HG03025 (cell line): ENCODE results near the gene ZSCAN22.
"Not testable (repeated sequence)": the region's sequence is repeated elsewhere in the genome, so short reads cannot be mapped to it uniquely, and the experiment has no call there.

Source experiments
- ATAC-seq: cut with Tn5 transposase; IDR thresholded peaks from one replicate; pipeline ENCODE4 v1.9.1; 2021; ENCODE audit warnings: mild to moderate bottlenecking, moderate library complexity; ENCODE audit not compliant: unreplicated experiment, low FRiP score

Gene ZSCAN22

GRCh38 chr19:58368561-58369360, 42.0 kb downstream of the ZSCAN22 start:
- no peak for ATAC-seq

DNA sequence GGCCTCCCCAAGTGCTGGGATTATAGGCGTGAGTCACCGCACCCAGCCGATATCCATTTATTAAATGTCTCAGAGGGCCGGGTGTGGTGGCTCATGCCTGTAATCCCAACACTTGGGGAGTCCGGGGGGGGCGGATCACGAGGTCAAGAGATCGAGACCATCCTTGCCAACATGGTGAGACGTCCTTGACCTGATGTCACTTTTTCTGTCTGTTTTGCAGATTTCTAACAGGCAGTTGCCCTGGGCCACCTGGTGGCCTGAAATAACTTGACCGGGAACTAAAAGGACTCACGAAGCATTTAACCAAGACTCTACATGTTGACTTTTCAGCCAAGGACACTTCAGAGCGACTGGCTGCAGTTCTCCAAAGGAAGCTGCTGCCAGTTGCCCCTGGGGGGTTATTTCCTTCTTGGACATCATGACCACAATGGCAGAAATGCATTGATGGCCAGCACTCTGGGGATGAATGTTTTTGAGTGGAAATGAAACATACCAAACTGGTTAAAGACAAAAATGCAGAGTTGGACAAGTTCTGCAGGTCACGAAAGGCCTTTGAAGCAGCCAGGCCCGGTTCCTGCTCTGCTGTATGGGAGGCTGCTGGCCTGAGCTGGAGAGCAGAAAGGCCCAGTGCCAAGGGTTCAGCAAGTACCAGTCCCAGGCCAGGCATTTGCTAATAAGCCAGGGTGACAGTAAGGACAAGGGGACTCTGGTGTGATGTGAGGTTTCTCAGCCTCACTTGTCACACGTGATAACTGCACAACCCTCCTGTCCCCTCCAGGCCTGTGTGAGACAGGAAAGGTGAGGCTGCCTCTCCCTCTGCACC, 45.7 kb downstream of the ZSCAN22 start:
- ATAC-seq, result no peak

DNA sequence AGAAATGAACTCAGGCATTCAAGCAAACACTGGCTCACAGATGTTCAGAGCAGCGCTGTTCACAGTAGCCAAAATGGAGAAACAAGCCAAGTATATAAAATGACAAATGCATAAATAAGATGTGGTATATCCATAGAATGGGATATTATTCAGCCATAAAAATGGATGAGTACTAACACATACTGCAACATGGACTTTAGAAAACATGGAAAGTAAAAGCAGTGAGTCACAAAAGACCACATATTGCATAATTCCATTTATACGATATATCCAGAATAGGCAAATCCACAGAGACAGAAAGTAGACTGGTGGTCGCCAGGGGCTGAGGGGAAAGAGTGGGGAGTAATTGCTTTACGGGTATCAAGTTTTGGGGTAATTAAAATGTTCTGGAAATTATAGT, 47.4 kb downstream of the ZSCAN22 start:
- no peak for ATAC-seq

GRCh38 chr19:58376724-58377123, 49.9 kb downstream of the ZSCAN22 start:
- ATAC-seq, result not testable (repeated sequence)

DNA sequence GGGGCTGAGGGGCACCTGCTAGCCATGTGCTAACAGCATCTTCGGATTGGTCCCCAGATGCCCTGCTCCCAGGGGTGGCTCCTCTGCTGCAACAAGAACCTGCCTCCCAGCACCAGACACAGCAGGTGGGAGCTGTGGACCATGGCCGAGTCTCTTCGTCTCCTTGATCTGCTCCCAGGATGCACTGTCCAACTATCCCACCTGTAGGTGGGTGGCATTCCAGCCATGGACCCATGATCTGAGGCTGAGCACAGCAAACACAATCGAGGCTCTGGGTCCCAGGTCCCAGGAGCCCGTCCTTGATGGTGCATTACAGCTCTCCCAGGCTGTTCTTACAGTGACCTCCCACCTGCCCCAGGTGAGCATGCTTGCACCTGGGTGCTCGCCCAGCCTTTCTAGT, 52.5 kb downstream of the ZSCAN22 start:
- no peak for ATAC-seq

DNA sequence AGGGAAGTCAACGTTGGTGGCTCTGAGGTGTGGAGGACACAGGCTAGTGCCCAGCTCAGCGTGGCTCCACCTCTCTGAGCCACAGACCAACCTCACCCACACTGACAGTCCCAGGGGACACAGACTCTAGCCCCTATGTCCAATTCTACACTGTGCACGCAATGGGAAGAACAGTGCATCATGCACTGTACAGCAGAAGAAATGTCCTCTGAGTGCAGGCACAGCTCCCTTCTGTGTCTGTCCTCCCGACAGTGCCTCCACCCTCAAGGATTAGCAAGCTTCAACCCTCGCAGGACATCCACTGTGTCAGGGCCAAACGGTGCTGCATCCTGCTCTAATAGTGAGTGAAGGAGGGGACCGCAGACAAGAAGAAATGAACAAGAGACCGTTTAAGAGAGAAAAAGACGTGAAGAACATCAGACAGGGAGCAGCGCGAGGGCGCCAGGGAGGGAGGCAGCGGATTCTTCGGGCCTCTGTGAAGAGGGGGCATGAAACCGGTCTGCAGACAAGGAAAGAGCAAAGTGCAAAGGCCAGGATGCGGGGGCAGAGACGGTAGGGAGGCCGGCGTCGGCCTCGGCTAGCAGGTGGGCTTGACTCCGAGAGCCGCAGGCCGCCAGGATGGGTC, 53.4 kb downstream of the ZSCAN22 start:
- no peak for ATAC-seq

- ATAC-seq, result peak; percentile 71
Observed at GRCh38 chr19:58380662-58381459, 54.1 kb downstream of the ZSCAN22 start, which contains the start of gene ZNF837. Gene ZNF837, minus strand, starts transcription at chr19:58381030. Its CDS starts 11,698 bp downstream, at chr19:58369332.

- ATAC-seq, result no peak
Observed at GRCh38 chr19:58381460-58382212, 54.8 kb downstream of the ZSCAN22 start.

DNA sequence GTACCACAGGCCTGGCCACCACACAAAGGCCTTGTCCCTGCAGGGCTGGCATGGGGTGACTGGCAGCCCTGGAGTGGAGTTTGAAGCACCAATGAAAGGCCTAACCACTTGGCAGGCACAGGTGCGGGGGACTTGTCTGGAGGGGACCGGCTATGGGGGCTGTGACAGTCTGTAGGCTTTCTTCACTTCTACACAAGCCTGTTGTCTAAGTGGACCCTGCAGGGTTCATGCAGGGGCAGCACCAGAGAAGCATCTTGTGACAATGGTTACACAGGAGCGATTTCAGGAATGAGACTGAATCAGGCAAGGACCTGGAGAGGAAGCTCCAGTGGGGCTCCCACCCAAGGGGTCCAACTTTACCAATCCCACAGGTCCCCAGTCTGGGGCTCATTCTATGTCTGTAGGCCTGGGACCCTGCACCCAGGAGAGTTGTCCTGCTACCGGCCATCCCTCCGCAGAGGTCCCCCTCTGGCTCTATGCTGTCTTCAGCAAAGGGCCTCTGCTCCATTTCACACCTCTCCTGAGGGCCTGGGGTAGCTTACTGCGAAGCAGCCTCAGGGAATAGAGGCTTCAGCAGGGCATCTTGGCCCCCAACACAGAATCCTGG, 56.3 kb downstream of the ZSCAN22 start:
- ATAC-seq, result no peak

DNA sequence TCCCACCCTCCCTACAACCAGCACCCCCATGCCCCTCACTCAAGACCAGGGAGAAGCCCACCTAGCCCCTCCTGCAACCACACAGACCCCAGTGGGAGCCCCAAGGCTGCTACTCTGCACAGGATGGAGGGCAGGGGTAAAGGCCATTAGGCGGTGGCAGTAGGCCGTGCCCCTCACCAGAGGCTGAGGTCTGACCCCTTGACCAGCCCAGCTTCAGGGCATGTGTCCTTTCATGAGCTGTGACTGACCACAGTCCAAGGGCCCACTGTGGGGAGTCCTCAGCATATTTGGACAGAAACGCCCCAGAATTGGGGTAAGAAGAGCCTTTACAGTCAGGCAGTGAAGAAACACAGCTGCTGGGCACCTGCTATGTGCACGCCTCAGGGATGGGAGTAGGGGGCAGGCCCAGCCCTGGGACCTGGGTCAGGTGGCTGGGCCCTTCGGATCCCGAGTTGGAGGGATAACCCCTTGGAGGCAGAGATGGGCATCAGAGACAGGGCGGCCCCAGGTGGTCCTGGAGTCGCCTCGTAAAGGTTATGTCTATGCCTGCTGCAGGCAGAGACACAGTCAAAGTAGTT, 58.6 kb downstream of the ZSCAN22 start:
- no peak for ATAC-seq

DNA sequence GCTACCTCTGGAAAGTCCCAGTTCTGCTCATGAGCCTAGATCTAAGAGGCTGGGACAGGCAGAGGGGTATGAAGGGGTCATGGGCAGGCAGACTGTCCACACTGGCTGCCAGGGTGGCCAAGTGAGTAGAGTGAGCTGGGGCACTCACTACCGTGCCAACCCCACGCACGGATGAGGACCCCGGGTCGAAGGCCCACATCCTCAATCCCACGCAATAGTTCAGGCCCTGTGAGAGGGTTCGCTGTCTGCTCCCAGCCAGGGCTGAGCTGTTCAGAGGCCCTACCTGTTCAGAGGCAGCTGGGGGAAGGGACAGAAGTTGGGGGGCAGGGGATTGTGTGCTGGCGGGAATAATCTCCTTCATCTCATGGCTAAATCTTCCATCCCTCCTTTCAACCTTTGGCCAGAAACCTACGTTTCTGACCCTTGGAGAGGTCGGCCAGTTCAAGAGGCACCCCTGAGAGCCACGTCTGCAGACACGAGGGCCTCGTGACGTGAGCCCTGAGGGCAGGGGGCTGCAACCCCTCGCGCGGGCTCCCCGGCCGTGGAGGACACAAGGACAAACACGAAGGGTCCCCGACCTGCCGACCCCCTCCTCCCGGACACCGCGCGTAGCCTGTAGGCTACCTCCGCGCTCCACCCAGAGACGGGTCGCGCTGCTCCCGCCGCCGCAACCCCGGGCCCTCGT, 59.2 kb downstream of the ZSCAN22 start:
- peak; percentile 20 for ATAC-seq

DNA sequence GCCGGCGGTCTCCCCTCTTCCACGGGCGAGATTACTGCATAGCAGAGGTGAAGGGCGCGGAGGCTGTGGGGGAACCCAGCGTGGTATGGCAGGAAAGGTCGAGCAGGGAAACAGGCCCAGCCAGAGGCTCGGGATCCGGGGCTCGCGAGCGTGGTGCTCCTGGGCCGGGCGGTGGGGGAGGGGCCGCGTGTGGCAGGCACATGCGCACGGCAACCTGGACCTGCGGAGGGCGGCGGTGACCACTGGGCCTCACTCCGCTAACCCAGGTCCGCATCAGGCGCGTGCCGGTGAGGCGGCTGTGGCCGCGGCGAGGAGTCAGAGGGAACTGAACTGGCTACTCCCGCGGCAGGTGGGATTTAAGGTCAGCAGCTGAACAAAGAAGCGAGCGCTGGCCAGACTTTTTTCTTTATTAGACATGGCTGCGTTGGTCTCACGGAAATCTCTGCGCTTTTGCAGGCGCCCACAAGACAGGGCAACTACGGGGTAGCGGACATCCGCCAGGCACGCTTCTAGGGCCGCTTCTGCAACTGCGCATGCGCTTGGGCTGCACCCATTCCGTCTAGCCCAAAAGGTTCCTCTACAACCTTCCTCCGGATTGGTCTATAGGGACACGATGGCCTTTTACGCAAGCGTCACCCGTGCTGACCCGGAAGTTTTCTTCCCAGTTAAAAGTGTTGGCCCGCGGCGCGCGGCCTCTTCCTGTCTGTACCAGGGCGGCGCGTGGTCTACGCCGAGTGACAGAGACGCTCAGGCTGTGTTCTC, 60.0 kb downstream of the ZSCAN22 start, which contains the start of gene RPS5:
Gene RPS5, plus strand, starts transcription at position 694 of the 762 bp plus-strand sequence. CDS start 869 bp downstream, outside the sequence.
- ATAC-seq, result peak; percentile 67

DNA sequence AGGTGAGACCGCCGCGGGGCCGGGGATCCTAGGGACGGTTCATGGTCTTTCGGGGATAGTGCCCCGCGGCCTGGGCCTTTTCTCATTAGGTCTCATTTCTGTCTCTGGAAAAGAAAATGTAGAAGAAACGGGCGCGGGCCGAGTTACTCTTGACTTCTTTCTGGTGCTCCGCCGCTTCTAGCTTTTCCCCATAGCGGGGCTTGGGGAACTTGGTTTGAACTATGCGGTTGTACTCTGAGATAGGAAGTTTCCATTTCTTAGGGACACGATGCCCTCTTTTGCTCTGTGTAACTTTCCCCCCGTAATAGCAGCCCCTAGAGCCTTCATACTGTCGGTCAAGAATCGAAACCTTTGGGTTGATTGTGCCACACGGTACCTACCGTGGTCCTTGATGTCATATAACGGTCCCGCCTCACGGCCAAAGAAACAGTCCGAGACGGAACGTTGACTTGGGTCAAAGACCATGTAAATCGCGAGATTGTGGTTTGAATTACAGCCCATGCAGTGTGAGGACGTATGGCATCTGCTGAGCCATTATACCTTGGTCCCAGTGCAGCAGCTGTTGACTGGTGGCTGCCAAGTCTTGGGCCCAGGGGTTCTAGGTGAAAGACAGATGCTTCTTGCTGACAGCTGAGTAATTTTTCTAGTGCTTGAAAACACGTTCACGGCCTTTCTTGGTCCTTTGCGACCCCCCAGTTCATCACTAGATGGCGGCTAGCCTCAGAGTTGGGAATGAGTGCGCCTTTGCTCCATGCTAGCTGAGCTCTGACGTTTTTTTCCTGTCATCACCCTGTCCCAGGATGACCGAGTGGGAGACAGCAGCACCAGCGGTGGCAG, 60.8 kb downstream of the ZSCAN22 start:
- no peak for ATAC-seq

- no peak for ATAC-seq
Observed at GRCh38 chr19:58388175-58388526, 61.4 kb downstream of the ZSCAN22 start.
